Osteoblast (primary cell): Measurements from ENCODE around the gene CNKSR2. TPM values are rescaled to one million over a fixed set of nuclear protein-coding genes. Genes with fewer than 3 reads are reported as not detected.

Experiments
- DNase-seq: peaks from one replicate; pipeline ENCODE4 v3.0.0; 2011; ENCODE audit warnings: low spot score, mixed read lengths; ENCODE audit not compliant: insufficient read length; ENCODE audit errors: missing footprints
- H2AFZ ChIP-seq: 2 replicates; pipeline ENCODE4 v1.6.0; 2011; ENCODE audit warnings: mild to moderate bottlenecking, low read length
- H3K27ac ChIP-seq: 2 replicates; pipeline ENCODE4 v1.5.1; 2011; ENCODE audit warnings: mild to moderate bottlenecking, low read depth, low read length, moderate library complexity
- H3K27me3 ChIP-seq: 2 replicates; pipeline ENCODE4 v1.6.0; 2012; ENCODE audit warnings: mild to moderate bottlenecking, control low read depth, inconsistent platforms, low read length, moderate library complexity; ENCODE audit not compliant: insufficient read depth
- H3K36me3 ChIP-seq: 2 replicates; pipeline ENCODE4 v1.5.1; 2011; ENCODE audit warnings: mild to moderate bottlenecking, low read length, control low read depth, moderate library complexity; ENCODE audit not compliant: insufficient read depth
- H3K4me1 ChIP-seq: 2 replicates; pipeline ENCODE4 v1.5.1; 2011; ENCODE audit warnings: mild to moderate bottlenecking, low read length, control low read depth, moderate library complexity; ENCODE audit not compliant: insufficient read depth
- H3K4me2 ChIP-seq: 2 replicates; pipeline ENCODE4 v1.6.0; 2011; ENCODE audit warnings: mild to moderate bottlenecking, low read length; ENCODE audit not compliant: insufficient read depth
- H3K4me3 ChIP-seq: fragments of 200-600 bp; sonication (generic); 3 replicates; pipeline ENCODE4 v1.5.1; 2012; ENCODE audit warnings: mild to moderate bottlenecking, low read length, inconsistent platforms; ENCODE audit not compliant: insufficient read depth
- H3K79me2 ChIP-seq: 2 replicates; pipeline ENCODE4 v1.6.0; 2012; ENCODE audit warnings: mild to moderate bottlenecking, low read length, control low read depth, inconsistent platforms; ENCODE audit not compliant: insufficient read depth
- H3K9me3 ChIP-seq: 2 replicates; pipeline ENCODE4 v1.5.1; 2011; ENCODE audit warnings: low read depth, low read length, control low read depth
- H4K20me1 ChIP-seq: 2 replicates; pipeline ENCODE4 v1.6.0; 2012; ENCODE audit warnings: mild to moderate bottlenecking, low read length, control low read depth; ENCODE audit not compliant: insufficient read depth
- CTCF ChIP-seq: IDR thresholded peaks from 2 replicates; pipeline ENCODE4 v1.5.1; 2011; ENCODE audit warnings: mild to moderate bottlenecking, low read depth, low read length, moderate library complexity; ENCODE audit errors: extremely low read depth
- total RNA-seq: library from RNA; depleted of rRNA; stranded (reverse); fragments of >200 nt; gene quantifications from 2 replicates; pipeline ENCODE4 v1.2.3, GENCODE V29; 2012

CNKSR2 gene
- total RNA-seq, 1 donor = 1.8 TPM

- Histone ChIP-seq H3K79me2 (no peaks in the 10 kb centered on the region), H3K27ac (no peak overlapping the region), H3K9me3 (no peaks in the 10 kb centered on the region), H3K4me3 (no peak overlapping the region), H3K27me3 (no peaks in the 10 kb centered on the region), H3K4me1 (no peaks in the 10 kb centered on the region), H4K20me1 (no peaks in the 10 kb centered on the region), H3K36me3 (no peaks in the 10 kb centered on the region), H3K4me2 (no peak overlapping the region), H2AFZ (no peak overlapping the region)
- no peak for DNase-seq
- no peak for TF ChIP-seq CTCF
Measured at GRCh38 chrX:21493226-21493830, 119.1 kb downstream of the CNKSR2 start.

- H3K27me3 ChIP-seq = no peaks in the 10 kb centered on the region
- H3K4me3 ChIP-seq = no peak overlapping the region
- H3K4me1 ChIP-seq = no peaks in the 10 kb centered on the region
- H3K79me2 ChIP-seq = no peaks in the 10 kb centered on the region
- no peaks in the 10 kb centered on the region for H4K20me1 ChIP-seq
- H3K27ac ChIP-seq = no peak overlapping the region
- no peaks in the 10 kb centered on the region for H3K36me3 ChIP-seq
- no peaks in the 10 kb centered on the region for H3K9me3 ChIP-seq
- no peak overlapping the region for H3K4me2 ChIP-seq
- no peak for DNase-seq
- no peak for TF ChIP-seq CTCF
- no peak overlapping the region for H2AFZ ChIP-seq
Measured at GRCh38 chrX:21503593-21503992, 129.4 kb downstream of the CNKSR2 start.

DNA sequence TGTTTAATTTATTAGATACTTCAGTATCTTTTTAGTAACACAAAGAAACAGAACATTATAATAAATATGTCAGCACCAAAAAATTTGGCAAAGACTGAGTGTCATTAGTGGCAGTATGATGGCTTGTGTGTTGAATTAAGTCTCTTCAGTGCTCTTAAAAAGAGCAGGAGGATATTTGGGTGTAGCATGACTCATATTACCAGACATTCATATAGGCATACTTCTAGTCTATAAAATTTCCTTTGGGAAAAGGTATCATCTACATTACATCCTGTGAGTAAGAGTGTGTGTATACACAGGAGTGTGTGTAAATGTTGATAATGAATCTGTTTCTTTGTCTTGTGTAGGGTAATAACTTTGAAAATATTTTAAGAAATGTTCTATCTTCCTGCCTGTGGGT lies 135.7 kb downstream of the CNKSR2 start:
- Histone ChIP-seq H3K27ac (no peak overlapping the region), H3K9me3 (no peaks in the 10 kb centered on the region), H3K4me3 (no peak overlapping the region), H3K4me2 (no peak overlapping the region), H2AFZ (no peak overlapping the region), H3K4me1 (no peaks in the 10 kb centered on the region), H3K79me2 (no peaks in the 10 kb centered on the region), H3K27me3 (no peaks in the 10 kb centered on the region), H4K20me1 (no peaks in the 10 kb centered on the region), H3K36me3 (no peaks in the 10 kb centered on the region)
- DNase-seq = no peak
- no peak for TF ChIP-seq CTCF

- no peaks in the 10 kb centered on the region for H3K9me3 ChIP-seq
- no peaks in the 10 kb centered on the region for H3K79me2 ChIP-seq
- H2AFZ ChIP-seq = no peak overlapping the region
- H3K4me2 ChIP-seq = no peak overlapping the region
- TF ChIP-seq CTCF = no peak
- H3K27ac ChIP-seq = no peak overlapping the region
- H4K20me1 ChIP-seq = no peaks in the 10 kb centered on the region
- no peak for DNase-seq
- no peaks in the 10 kb centered on the region for H3K36me3 ChIP-seq
- no peaks in the 10 kb centered on the region for H3K4me1 ChIP-seq
- H3K4me3 ChIP-seq = no peak overlapping the region
- H3K27me3 ChIP-seq = no peaks in the 10 kb centered on the region
Measured at GRCh38 chrX:21524008-21524407, 149.8 kb downstream of the CNKSR2 start.
